ENCODE results near the gene CRYL1. TPM values are rescaled to one million over a fixed set of nuclear protein-coding genes. Genes with fewer than 3 reads are reported as not detected.

CRYL1 gene
- total RNA-seq, 1 experiment from 2014 or later: 2.9 TPM

- Mint-ChIP-seq H3K27ac (no peak overlapping the region), H3K4me3 (no peak overlapping the region), H3K9me3 (peaks cover 6% of the 10 kb centered on the region), H3K36me3 (no peaks in the 10 kb centered on the region), H3K27me3 (ENCODE audit: low read depth) (peaks cover 17% of the 10 kb centered on the region), H3K4me1 (peaks cover 6% of the 10 kb centered on the region)
- ATAC-seq: no peak
- POLR2A ChIA-PET: no interaction called here
- TF ChIP-seq CREB1 (CRISPR knock-in tag; IDR thresholded peaks at IDR 0.05) (no peak), CBFB (CRISPR knock-in tag; IDR thresholded peaks at IDR 0.05; ENCODE audit: low read depth) (no peak), AR (CRISPR knock-in tag; IDR thresholded peaks at IDR 0.05) (no peak), CREM (CRISPR knock-in tag; IDR thresholded peaks at IDR 0.05) (no peak), HMGA2 (CRISPR knock-in tag; IDR thresholded peaks at IDR 0.05) (no peak), E2F4 (CRISPR knock-in tag; IDR thresholded peaks at IDR 0.05; ENCODE audit: borderline replicate concordance, low read depth) (no peak), ZNF263 (CRISPR knock-in tag; IDR thresholded peaks at IDR 0.05; ENCODE audit: low read depth) (no peak), ZNF281 (CRISPR knock-in tag; IDR thresholded peaks at IDR 0.05) (no peak), ESRRA (CRISPR knock-in tag; IDR thresholded peaks at IDR 0.05; ENCODE audit: borderline replicate concordance) (no peak), ZNF121 (CRISPR knock-in tag; IDR thresholded peaks at IDR 0.05) (no peak), ZNF317 (CRISPR knock-in tag; IDR thresholded peaks at IDR 0.05; ENCODE audit: borderline replicate concordance, low read depth) (no peak), ELF4 (CRISPR knock-in tag; IDR thresholded peaks at IDR 0.05; ENCODE audit: low read depth) (no peak), TCF7 (CRISPR knock-in tag; IDR thresholded peaks at IDR 0.05; ENCODE audit: low read depth) (no peak), E2F5 (CRISPR knock-in tag; IDR thresholded peaks at IDR 0.05) (no peak), SP1 (CRISPR knock-in tag; conservative IDR thresholded peaks at IDR 0.05) (no peak), ZNF425 (CRISPR knock-in tag; conservative IDR thresholded peaks at IDR 0.05) (no peak), TEAD1 (CRISPR knock-in tag; IDR thresholded peaks at IDR 0.05) (no peak)
- TF ChIP-seq, protein P1, sequence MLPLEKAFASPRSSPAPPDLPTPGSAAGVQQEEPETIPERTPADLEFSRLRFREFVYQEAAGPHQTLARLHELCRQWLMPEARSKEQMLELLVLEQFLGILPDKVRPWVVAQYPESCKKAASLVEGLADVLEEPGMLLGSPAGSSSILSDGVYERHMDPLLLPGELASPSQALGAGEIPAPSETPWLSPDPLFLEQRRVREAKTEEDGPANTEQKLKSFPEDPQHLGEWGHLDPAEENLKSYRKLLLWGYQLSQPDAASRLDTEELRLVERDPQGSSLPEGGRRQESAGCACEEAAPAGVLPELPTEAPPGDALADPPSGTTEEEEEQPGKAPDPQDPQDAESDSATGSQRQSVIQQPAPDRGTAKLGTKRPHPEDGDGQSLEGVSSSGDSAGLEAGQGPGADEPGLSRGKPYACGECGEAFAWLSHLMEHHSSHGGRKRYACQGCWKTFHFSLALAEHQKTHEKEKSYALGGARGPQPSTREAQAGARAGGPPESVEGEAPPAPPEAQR (CRISPR knock-in tag; IDR thresholded peaks at IDR 0.05): no peak
- TF ChIP-seq, protein P2, sequence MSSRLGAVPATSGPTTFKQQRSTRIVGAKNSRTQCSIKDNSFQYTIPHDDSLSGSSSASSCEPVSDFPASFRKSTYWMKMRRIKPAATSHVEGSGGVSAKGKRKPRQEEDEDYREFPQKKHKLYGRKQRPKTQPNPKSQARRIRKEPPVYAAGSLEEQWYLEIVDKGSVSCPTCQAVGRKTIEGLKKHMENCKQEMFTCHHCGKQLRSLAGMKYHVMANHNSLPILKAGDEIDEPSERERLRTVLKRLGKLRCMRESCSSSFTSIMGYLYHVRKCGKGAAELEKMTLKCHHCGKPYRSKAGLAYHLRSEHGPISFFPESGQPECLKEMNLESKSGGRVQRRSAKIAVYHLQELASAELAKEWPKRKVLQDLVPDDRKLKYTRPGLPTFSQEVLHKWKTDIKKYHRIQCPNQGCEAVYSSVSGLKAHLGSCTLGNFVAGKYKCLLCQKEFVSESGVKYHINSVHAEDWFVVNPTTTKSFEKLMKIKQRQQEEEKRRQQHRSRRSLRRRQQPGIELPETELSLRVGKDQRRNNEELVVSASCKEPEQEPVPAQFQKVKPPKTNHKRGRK (CRISPR knock-in tag; IDR thresholded peaks at IDR 0.05; ENCODE audit: borderline replicate concordance): no peak
- DNase-seq (ENCODE audit: low spot score): no peak
- CTCF ChIA-PET: no interaction called here
These were observed 106.7 kb downstream of the CRYL1 start for GRCh38 chr13:20418953-20419352.

All from WTC11 (cell line).